ENCODE data around the gene PRRC2B. TPM values are rescaled to one million over a fixed set of nuclear protein-coding genes. Genes with fewer than 3 reads are reported as not detected.
A peak's percentile ranks its signal among the peaks of the same experiment; 100 is the strongest.

The PRRC2B gene
- total and polyA plus RNA-seq, 2 of the 13 experiments (the other 11 are each of a cell fraction or from before 2014, with no cell fraction given): 20.8 to 37.4 TPM

- TF ChIP-seq BRD4 (CRISPR knock-in tag; IDR thresholded peaks at IDR 0.05): no peak
- no peak for TF ChIP-seq PHB2 (IDR thresholded peaks at IDR 0.05; ENCODE audit: partially characterized antibody)
- peak; percentile 17; the same call in 1 of the 2 replicates for TF ChIP-seq KDM5B (CRISPR knock-in tag; IDR thresholded peaks at IDR 0.05; ENCODE audit: borderline replicate concordance)
- peak; percentile 71; the same call in 1 of the 2 replicates for TF ChIP-seq MEIS2 (CRISPR knock-in tag; IDR thresholded peaks at IDR 0.05)
- no peak for TF ChIP-seq ZNF44 (CRISPR knock-in tag; IDR thresholded peaks at IDR 0.05)
- no peak for TF ChIP-seq MXD4 (CRISPR knock-in tag; IDR thresholded peaks at IDR 0.05)
- no peak for TF ChIP-seq EZH2 (conservative IDR thresholded peaks at IDR 0.05; ENCODE audit: low read depth, low read length)
- TF ChIP-seq ZNF782 (CRISPR knock-in tag; IDR thresholded peaks at IDR 0.05; ENCODE audit: borderline replicate concordance): peak; percentile 69; the same call in 1 of the 2 replicates
- TF ChIP-seq GPN1 (CRISPR knock-in tag; IDR thresholded peaks at IDR 0.05; ENCODE audit: borderline replicate concordance): no peak
- TF ChIP-seq RORA (CRISPR knock-in tag; IDR thresholded peaks at IDR 0.05): no peak
- no peak for TF ChIP-seq CC2D1A (CRISPR knock-in tag; IDR thresholded peaks at IDR 0.05)
- TF ChIP-seq MTERF4 (CRISPR knock-in tag; IDR thresholded peaks at IDR 0.05): no peak
- no peak for TF ChIP-seq CSRNP1 (CRISPR knock-in tag; IDR thresholded peaks at IDR 0.05)
- TF ChIP-seq ZZZ3 (CRISPR knock-in tag; IDR thresholded peaks at IDR 0.05; ENCODE audit: borderline replicate concordance): no peak
- TF ChIP-seq, protein P1, sequence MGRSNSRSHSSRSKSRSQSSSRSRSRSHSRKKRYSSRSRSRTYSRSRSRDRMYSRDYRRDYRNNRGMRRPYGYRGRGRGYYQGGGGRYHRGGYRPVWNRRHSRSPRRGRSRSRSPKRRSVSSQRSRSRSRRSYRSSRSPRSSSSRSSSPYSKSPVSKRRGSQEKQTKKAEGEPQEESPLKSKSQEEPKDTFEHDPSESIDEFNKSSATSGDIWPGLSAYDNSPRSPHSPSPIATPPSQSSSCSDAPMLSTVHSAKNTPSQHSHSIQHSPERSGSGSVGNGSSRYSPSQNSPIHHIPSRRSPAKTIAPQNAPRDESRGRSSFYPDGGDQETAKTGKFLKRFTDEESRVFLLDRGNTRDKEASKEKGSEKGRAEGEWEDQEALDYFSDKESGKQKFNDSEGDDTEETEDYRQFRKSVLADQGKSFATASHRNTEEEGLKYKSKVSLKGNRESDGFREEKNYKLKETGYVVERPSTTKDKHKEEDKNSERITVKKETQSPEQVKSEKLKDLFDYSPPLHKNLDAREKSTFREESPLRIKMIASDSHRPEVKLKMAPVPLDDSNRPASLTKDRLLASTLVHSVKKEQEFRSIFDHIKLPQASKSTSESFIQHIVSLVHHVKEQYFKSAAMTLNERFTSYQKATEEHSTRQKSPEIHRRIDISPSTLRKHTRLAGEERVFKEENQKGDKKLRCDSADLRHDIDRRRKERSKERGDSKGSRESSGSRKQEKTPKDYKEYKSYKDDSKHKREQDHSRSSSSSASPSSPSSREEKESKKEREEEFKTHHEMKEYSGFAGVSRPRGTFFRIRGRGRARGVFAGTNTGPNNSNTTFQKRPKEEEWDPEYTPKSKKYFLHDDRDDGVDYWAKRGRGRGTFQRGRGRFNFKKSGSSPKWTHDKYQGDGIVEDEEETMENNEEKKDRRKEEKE (IDR thresholded peaks at IDR 0.05): no peak
- TF ChIP-seq, protein P2, sequence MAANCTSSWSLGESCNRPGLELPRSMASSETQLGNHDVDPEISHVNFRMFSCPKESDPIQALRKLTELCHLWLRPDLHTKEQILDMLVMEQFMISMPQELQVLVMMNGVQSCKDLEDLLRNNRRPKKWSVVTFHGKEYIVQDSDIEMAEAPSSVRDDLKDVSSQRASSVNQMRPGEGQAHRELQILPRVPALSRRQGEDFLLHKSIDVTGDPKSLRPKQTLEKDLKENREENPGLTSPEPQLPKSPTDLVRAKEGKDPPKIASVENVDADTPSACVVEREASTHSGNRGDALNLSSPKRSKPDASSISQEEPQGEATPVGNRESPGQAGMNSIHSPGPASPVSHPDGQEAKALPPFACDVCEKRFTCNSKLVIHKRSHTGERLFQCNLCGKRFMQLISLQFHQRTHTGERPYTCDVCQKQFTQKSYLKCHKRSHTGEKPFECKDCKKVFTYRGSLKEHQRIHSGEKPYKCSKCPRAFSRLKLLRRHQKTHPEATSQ (CRISPR knock-in tag; IDR thresholded peaks at IDR 0.05; ENCODE audit: borderline replicate concordance): no peak
- TF ChIP-seq, protein P3, sequence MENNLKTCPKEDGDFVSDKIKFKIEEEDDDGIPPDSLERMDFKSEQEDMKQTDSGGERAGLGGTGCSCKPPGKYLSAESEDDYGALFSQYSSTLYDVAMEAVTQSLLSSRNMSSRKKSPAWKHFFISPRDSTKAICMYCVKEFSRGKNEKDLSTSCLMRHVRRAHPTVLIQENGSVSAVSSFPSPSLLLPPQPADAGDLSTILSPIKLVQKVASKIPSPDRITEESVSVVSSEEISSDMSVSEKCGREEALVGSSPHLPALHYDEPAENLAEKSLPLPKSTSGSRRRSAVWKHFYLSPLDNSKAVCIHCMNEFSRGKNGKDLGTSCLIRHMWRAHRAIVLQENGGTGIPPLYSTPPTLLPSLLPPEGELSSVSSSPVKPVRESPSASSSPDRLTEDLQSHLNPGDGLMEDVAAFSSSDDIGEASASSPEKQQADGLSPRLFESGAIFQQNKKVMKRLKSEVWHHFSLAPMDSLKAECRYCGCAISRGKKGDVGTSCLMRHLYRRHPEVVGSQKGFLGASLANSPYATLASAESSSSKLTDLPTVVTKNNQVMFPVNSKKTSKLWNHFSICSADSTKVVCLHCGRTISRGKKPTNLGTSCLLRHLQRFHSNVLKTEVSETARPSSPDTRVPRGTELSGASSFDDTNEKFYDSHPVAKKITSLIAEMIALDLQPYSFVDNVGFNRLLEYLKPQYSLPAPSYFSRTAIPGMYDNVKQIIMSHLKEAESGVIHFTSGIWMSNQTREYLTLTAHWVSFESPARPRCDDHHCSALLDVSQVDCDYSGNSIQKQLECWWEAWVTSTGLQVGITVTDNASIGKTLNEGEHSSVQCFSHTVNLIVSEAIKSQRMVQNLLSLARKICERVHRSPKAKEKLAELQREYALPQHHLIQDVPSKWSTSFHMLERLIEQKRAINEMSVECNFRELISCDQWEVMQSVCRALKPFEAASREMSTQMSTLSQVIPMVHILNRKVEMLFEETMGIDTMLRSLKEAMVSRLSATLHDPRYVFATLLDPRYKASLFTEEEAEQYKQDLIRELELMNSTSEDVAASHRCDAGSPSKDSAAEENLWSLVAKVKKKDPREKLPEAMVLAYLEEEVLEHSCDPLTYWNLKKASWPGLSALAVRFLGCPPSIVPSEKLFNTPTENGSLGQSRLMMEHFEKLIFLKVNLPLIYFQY (CRISPR knock-in tag; IDR thresholded peaks at IDR 0.05; ENCODE audit: borderline replicate concordance): peak; percentile 32; the same call in 1 of the 2 replicates
- peak; percentile 25; the same call in 1 of the 2 replicates for TF ChIP-seq TOPORS (CRISPR knock-in tag; IDR thresholded peaks at IDR 0.05)
- no peak for TF ChIP-seq PHF5A (CRISPR knock-in tag; IDR thresholded peaks at IDR 0.05; ENCODE audit: low read depth, unreplicated experiment)
Observed at GRCh38 chr9:131349881-131350563, 43.9 kb upstream of the PRRC2B start (continued).
